ENCODE data around the gene MAP3K15. TPM values are rescaled to one million over a fixed set of nuclear protein-coding genes. Genes with fewer than 3 reads are reported as not detected.

Gene MAP3K15
- total RNA-seq, 4 donors from 2014 or later: 0.14 to 0.16 TPM; not detected in 2

DNA sequence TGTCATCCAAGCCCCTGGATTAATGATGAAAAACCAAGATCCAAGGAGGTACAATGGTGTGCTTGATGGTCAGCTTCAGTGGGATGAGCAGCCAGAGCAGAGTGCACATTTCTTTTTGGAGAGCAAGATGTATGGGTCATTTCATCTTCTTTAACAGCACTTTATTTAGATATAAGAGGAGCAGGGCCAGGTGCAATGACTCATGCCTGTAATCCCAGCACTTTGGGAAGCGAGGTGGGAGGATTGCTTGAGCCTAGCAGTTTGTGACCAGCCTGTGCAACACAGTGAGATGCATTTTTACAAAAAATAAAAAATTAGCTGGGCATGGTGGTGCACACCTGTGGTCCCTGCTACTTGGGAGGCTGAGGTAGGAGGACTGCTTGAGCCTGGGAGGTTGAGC lies 45.3 kb upstream of the MAP3K15 start:
- TF ChIP-seq, protein P1, sequence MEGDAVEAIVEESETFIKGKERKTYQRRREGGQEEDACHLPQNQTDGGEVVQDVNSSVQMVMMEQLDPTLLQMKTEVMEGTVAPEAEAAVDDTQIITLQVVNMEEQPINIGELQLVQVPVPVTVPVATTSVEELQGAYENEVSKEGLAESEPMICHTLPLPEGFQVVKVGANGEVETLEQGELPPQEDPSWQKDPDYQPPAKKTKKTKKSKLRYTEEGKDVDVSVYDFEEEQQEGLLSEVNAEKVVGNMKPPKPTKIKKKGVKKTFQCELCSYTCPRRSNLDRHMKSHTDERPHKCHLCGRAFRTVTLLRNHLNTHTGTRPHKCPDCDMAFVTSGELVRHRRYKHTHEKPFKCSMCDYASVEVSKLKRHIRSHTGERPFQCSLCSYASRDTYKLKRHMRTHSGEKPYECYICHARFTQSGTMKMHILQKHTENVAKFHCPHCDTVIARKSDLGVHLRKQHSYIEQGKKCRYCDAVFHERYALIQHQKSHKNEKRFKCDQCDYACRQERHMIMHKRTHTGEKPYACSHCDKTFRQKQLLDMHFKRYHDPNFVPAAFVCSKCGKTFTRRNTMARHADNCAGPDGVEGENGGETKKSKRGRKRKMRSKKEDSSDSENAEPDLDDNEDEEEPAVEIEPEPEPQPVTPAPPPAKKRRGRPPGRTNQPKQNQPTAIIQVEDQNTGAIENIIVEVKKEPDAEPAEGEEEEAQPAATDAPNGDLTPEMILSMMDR (IDR thresholded peaks at IDR 0.05): no peak
- TF ChIP-seq POLR2A (IDR thresholded peaks at IDR 0.05): no peak
- TF ChIP-seq POLR2AphosphoS5 (IDR thresholded peaks at IDR 0.05): no peak
- TF ChIP-seq EP300 (IDR thresholded peaks at IDR 0.05; ENCODE audit: low read depth): no peak
- intact Hi-C loops (cut with DNase I; ENCODE audit: low total_unique reads) (no loop called here), in situ Hi-C loops (cut with MboI; ENCODE audit: low pct_ligation_motif_present in 1 of 4, low pct_unique_long_range_greater_than_20kb in 1 of 4, low sequenced_read_pairs in 3 of 4) (no loop called here)
- Histone ChIP-seq H3K4me3 (no peak overlapping the region), H3K27ac (no peak overlapping the region), H3K27me3 (no peaks in the 10 kb centered on the region), H3K4me1 (no peaks in the 10 kb centered on the region), H3K36me3 (no peaks in the 10 kb centered on the region), H3K9me3 (no peaks in the 10 kb centered on the region)
- 67% methylated on average over 1 of the region's 1 CpG; no CpG with 5 or more reads in 1 of the 2 donors for WGBS, 2 donors (ENCODE audit: low coverage in 1 of 2)
- DNase-seq: no peak

GRCh38 chrX:19557822-19558221 lies 42.5 kb upstream of the MAP3K15 start:
- intact Hi-C loops (cut with DNase I; ENCODE audit: low total_unique reads) (no loop called here), in situ Hi-C loops (cut with MboI; ENCODE audit: low pct_ligation_motif_present in 1 of 4, low pct_unique_long_range_greater_than_20kb in 1 of 4, low sequenced_read_pairs in 3 of 4) (no loop called here)
- TF ChIP-seq EP300 (IDR thresholded peaks at IDR 0.05; ENCODE audit: low read depth) (no peak), POLR2AphosphoS5 (IDR thresholded peaks at IDR 0.05) (no peak), POLR2A (IDR thresholded peaks at IDR 0.05) (no peak)
- TF ChIP-seq, protein P1 (IDR thresholded peaks at IDR 0.05): no peak
- Histone ChIP-seq H3K36me3 (no peaks in the 10 kb centered on the region), H3K9me3 (no peaks in the 10 kb centered on the region), H3K4me1 (no peaks in the 10 kb centered on the region), H3K4me3 (no peak overlapping the region), H3K27ac (no peak overlapping the region), H3K27me3 (no peaks in the 10 kb centered on the region)
- WGBS, 2 donors (ENCODE audit: low coverage in 1 of 2): 82% methylated on average over 2 of the region's 2 CpGs; no CpG with 5 or more reads in 1 of the 2 donors
- DNase-seq: no peak

GRCh38 chrX:19556202-19556601 lies 40.9 kb upstream of the MAP3K15 start:
- Histone ChIP-seq H3K36me3 (no peaks in the 10 kb centered on the region), H3K4me3 (no peak overlapping the region), H3K27ac (no peak overlapping the region), H3K9me3 (no peaks in the 10 kb centered on the region), H3K4me1 (no peaks in the 10 kb centered on the region), H3K27me3 (no peaks in the 10 kb centered on the region)
- in situ Hi-C loops (cut with MboI; ENCODE audit: low pct_ligation_motif_present in 1 of 4, low pct_unique_long_range_greater_than_20kb in 1 of 4, low sequenced_read_pairs in 3 of 4) (no loop called here), intact Hi-C loops (cut with DNase I; ENCODE audit: low total_unique reads) (no loop called here)
- TF ChIP-seq POLR2A (IDR thresholded peaks at IDR 0.05): no peak
- 83 to 84% methylated on average over 4 of the region's 4 CpGs for WGBS, 2 donors (ENCODE audit: low coverage in 1 of 2)
- no peak for DNase-seq

DNA sequence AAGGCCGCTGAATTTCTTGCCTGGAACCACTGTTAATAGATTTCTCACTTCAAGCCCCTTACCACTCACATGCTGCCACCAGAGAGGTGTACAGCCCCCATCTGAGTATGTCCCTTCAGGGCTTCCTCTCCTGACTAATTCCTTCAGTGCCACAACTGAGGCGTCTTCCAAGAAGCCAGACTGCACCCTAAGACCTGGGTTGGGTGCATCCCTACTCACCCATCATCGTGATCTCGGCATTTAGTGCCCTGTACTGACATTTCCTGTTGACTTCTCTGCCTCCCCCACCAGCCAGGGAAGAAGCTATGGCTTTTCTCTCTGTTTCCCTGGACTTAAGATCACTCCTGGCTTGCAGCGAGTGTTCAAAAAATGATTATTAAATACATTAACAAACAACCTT lies 40.4 kb upstream of the MAP3K15 start:
- no peak overlapping the region for H3K27ac ChIP-seq
- TF ChIP-seq EP300 (IDR thresholded peaks at IDR 0.05; ENCODE audit: low read depth) (no peak), POLR2AphosphoS5 (IDR thresholded peaks at IDR 0.05) (no peak), POLR2A (IDR thresholded peaks at IDR 0.05) (no peak)
- TF ChIP-seq, protein P1 (IDR thresholded peaks at IDR 0.05): no peak
- no peaks in the 10 kb centered on the region for H3K4me1 ChIP-seq
- no peaks in the 10 kb centered on the region for H3K9me3 ChIP-seq
- WGBS, 2 donors (ENCODE audit: low coverage in 1 of 2): 49% methylated on average over 5 of the region's 5 CpGs; no CpG with 5 or more reads in 1 of the 2 donors
- DNase-seq: no peak
- intact Hi-C loops (cut with DNase I; ENCODE audit: low total_unique reads) (loop anchor here (1.0 kb wide), 1 partner anchor 34 kb away; no protein-coding TSS in a partner anchor), in situ Hi-C loops (cut with MboI; ENCODE audit: low pct_ligation_motif_present in 1 of 4, low pct_unique_long_range_greater_than_20kb in 1 of 4, low sequenced_read_pairs in 3 of 4) (no loop called here)
- H3K4me3 ChIP-seq: no peak overlapping the region
- no peaks in the 10 kb centered on the region for H3K36me3 ChIP-seq
- H3K27me3 ChIP-seq: no peaks in the 10 kb centered on the region

GRCh38 chrX:19555236-19555635 lies 39.9 kb upstream of the MAP3K15 start:
- no peak overlapping the region for H3K4me3 ChIP-seq
- H3K27me3 ChIP-seq: no peaks in the 10 kb centered on the region
- intact Hi-C loops (cut with DNase I; ENCODE audit: low total_unique reads): loop anchor here (1.0 kb wide), 1 partner anchor 34 kb away; no protein-coding TSS in a partner anchor
- 80 to 96% methylated on average over 4 to 5 of the region's 5 CpGs for WGBS, 2 donors (ENCODE audit: low coverage in 1 of 2)
- in situ Hi-C loops (cut with MboI; ENCODE audit: low pct_ligation_motif_present in 1 of 4, low pct_unique_long_range_greater_than_20kb in 1 of 4, low sequenced_read_pairs in 3 of 4): no loop called here
- no peaks in the 10 kb centered on the region for H3K9me3 ChIP-seq
- H3K4me1 ChIP-seq: no peaks in the 10 kb centered on the region
- no peak overlapping the region for H3K27ac ChIP-seq
- DNase-seq: no peak
- H3K36me3 ChIP-seq: no peaks in the 10 kb centered on the region
- TF ChIP-seq EP300 (IDR thresholded peaks at IDR 0.05; ENCODE audit: low read depth): no peak
- TF ChIP-seq POLR2AphosphoS5 (IDR thresholded peaks at IDR 0.05): no peak
- TF ChIP-seq, protein P1 (IDR thresholded peaks at IDR 0.05): no peak
- TF ChIP-seq POLR2A (IDR thresholded peaks at IDR 0.05): no peak
